GM18505 (cell line): ENCODE measurements around the gene TOM1L2.

Source experiments
- ATAC-seq: cut with Tn5 transposase; IDR thresholded peaks from one replicate; pipeline ENCODE4 v1.9.1; 2021; ENCODE audit not compliant: unreplicated experiment
- POLR2A ChIP-seq: IDR thresholded peaks from 4 replicates; pipeline ENCODE4 v1.6.1; 2011; ENCODE audit warnings: borderline replicate concordance; ENCODE audit not compliant: insufficient read depth, insufficient read length; ENCODE audit errors: extremely low read depth

TOM1L2 gene

GRCh38 chr17:17857496-17857895 is 114.7 kb downstream of the TOM1L2 start:
- TF ChIP-seq POLR2A = no peak
- ATAC-seq = no peak

DNA sequence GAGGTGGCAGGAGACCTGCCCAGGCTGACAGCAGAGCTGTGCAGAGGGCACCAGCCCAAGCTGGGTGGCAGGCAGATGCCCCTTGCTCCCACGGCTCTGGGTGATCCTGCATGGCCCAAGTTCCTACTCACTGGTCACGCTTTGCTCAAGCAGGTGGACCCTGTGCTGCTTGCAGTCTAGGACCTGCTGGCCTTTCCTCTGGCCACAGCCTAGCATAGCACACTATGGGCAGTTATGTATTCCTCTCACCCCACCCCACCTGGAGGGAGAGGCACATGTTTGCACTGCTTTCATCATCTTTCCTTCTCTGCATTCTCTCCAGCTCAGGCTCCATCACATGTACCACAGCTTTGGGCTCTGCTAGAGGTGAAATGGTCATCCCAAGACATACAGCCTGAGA is 115.8 kb downstream of the TOM1L2 start:
- no peak for TF ChIP-seq POLR2A
- no peak for ATAC-seq

DNA sequence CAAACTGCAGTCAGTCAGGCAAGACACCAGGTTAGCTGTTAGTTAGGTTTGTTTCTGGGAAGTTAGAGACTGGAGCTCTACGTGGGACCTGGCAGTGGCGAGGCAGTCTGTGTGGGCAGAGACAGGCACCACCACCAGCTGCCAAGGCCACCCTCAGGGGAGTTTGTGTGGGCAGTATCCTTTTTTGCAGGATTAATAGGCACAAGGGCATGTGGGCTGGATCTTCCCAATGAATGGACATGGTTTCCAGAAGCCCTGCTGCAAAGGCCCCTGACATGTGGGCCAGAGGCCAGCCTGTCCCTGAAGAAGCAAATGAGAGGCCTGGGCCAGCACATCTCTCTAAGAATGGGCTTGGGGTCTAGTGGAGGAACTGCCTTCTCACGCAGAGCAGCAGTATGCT is 116.2 kb downstream of the TOM1L2 start:
- ATAC-seq = no peak
- TF ChIP-seq POLR2A = no peak

GRCh38 chr17:17853811-17854447 is 118.3 kb downstream of the TOM1L2 start:
- no peak for ATAC-seq
- no peak for TF ChIP-seq POLR2A

GRCh38 chr17:17852930-17853329 is 119.3 kb downstream of the TOM1L2 start:
- no peak for ATAC-seq
- no peak for TF ChIP-seq POLR2A

DNA sequence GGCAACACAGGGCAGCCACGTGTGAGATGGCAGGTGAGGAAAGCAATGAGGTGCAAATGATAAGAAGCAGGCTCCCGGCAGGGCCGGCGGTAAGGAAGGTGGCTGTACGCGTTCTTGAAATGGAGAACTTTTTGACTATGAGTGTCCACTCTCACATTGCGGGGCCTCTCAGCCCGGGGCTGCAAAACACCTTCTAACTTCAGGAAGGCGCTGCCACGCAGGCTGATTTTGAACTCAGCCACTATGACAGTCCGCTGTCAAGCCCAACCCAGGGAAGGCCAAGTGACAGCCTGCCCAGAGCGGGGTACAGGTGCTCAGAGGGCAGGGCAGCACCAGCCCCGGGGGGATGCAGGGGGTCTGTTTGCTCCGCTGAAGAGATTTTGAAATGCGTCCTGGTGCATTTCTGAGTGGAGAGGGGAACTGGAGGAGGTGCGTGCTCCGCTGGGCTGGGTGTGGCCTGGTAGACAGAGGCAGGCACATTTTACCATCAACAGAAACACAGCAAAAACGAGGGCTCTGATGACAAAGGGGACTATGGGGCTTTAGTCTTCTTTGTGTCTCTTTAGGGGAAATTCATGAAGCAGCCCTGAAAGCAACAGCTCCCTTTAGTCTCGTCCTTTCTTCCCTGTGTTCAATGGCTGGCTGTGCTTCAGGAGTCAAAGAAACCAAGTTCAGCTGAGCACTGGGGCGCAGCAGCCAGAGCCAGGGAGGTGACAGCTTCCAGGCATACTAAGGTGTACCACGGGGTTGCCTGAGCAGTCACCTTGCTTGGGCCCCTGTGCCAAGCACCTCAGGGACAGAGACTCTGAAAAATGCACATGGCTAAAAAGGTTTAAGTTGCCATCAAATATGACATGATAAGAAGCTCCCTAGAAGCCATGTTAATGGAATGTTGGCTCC is 120.8 kb downstream of the TOM1L2 start:
- TF ChIP-seq POLR2A = no peak
- ATAC-seq = no peak

- ATAC-seq = no peak
- TF ChIP-seq POLR2A = no peak
Measured at GRCh38 chr17:17849845-17850373, 122.3 kb downstream of the TOM1L2 start.

- TF ChIP-seq POLR2A = peak; percentile 27
- no peak for ATAC-seq
Measured at GRCh38 chr17:17849147-17849820, 122.9 kb downstream of the TOM1L2 start.

DNA sequence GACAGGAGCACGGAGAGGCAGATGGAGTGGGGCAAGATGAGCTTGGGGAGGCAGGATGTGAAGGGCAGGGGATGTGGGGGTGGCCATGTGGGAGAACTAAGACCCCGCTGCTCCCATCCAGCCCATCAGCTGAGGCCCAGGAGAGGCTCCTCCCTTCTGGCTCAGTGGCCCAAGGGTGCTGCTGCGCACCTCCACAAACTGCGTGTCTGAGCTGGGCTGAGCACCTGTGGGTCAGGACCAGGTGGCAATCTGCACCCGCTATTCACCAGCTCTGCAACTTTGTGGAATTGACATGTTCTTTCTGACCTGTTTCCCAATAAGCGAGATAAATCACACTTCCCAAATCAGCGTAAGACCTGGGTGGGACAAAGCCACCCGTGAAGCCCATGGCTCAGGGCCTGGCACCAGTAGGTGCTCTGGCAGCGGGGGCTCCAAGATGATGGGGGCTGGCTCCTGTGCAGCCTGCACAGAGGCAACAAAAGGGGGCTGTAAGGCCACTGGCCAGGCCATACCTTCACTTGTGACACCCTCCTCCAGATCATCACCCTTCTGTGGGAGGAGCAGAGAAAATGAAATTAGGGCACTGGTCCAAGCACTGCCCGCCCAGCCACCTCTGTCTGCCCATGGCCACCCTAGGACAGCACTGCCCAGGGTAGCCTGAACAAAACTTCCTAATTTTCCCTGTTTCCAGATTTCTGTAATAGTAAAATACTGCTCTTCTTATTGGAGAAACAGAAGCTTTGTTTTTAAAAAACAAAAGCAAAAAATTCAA is 123.7 kb downstream of the TOM1L2 start:
- ATAC-seq = no peak

DNA sequence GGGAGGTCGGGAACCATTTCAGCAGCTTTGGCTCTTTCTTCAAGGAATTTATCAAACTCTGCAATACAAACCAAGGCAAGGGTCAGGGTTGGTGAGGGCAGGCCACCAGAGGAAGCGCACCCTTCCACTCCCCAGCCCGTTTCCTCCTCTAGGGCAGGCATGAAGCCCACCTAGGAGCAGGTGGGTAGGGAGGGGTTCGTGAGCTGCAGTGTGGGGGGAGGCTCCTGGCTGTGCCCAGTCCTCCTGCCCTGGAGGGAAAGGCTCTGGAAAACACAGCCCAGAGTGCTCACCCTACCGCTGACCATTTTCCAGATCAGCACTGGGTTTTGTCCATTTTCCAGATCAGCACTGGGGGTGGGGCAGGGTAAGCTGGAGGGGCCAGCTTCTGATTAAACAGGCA is 124.5 kb downstream of the TOM1L2 start:
- ATAC-seq = no peak
- no peak for TF ChIP-seq POLR2A

More for the DNA sequence above, 123.7 kb downstream of the TOM1L2 start:
- no peak for TF ChIP-seq POLR2A

DNA sequence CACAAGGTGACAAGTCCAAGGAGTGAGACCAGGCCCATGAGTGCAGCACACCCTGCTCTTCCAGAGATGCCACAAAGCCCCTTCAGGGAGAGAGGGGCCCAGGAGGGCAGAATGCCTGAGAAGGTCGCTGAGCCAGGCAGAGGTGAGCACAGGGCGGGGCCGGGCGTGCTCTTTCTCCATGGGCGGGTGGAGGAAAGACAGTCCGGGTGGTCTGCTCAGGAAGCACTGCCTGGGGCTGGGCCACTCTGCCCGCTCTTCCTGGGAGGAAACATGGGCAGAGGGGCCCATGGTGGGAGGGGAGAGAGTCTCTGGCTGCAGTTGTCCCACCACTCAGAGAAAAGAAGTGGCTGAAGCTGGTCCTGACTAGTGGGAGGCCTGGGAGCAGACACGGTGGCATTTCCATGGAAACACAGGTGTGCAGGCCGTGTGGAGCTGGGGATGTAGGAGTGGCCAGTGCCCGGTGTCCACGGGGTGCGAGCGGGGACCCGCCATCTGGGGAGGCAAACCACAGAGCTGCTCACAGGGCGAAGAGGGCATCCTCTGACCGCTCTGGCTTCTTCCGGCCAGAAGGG is 125.0 kb downstream of the TOM1L2 start:
- ATAC-seq = no peak
- TF ChIP-seq POLR2A = no peak

DNA sequence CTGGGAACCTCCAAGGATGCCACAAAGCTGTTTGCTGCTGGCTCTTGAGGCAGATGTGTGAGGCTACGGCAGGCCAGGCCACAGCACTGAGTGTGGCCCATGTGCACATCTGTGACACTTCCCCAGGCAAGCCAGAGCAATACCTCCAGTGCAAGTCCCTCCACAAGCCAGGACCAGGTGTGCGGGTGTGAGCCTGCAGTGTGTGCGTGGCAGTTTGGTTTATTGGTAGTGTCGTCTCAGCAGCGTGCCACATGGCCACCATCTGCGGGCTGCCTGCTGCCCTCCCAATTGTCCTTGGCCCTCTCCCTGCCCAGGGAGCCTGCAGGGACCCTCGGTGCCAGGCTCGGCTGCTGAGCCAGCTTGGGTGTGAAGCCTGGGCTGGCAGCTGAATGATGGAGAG is 125.6 kb downstream of the TOM1L2 start:
- no peak for ATAC-seq
- TF ChIP-seq POLR2A = no peak
